MCF 10A (cell line): ENCODE measurements around the gene PM20D2. TPM values are rescaled to one million over a fixed set of nuclear protein-coding genes. Genes with fewer than 3 reads are reported as not detected.

Experiments
- BruUV-seq: library from RNA; stranded (reverse); fragments of 400-500 nt; replicated peaks from 2 replicates; lab custom pipeline; 2021; lab: Mats Ljungman, UMichigan
- CTCF ChIA-PET: fragments of 300-600 bp; sonication (Branson Sonifier 250); formaldehyde crosslinking; extraction: SDS; loops from one replicate; lab custom pipeline; 2021; ENCODE audit warnings: antibody characterized with exemption, inconsistent platforms; lab: Yijun Ruan, JAX
- POLR2A ChIA-PET: fragments of 300-600, 350-650 bp; sonication (Branson Sonifier 250); formaldehyde crosslinking; extraction: SDS; loops from one replicate; lab custom pipeline; 2020; ENCODE audit warnings: antibody characterized with exemption, inconsistent platforms; lab: Yijun Ruan, JAX
- DNase-seq: peaks from one replicate; pipeline ENCODE4 v3.0.0-alpha.2; 2018; ENCODE audit not compliant: unreplicated experiment
- H3K27ac Mint-ChIP-seq: one replicate; pipeline ENCODE4 v1.8.0; 2022; ENCODE audit warnings: mild to moderate bottlenecking, low read depth, mixed read lengths; ENCODE audit not compliant: unreplicated experiment
- H3K27me3 Mint-ChIP-seq: one replicate; pipeline ENCODE4 v1.8.0; 2022; ENCODE audit warnings: mixed read lengths; ENCODE audit not compliant: insufficient read depth, unreplicated experiment
- H3K36me3 Mint-ChIP-seq: one replicate; pipeline ENCODE4 v1.8.0; 2022; ENCODE audit warnings: mild to moderate bottlenecking, moderate library complexity, mixed read lengths; ENCODE audit not compliant: insufficient read depth, unreplicated experiment
- H3K4me1 Mint-ChIP-seq: one replicate; pipeline ENCODE4 v1.8.0; 2022; ENCODE audit warnings: mixed read lengths; ENCODE audit not compliant: insufficient read depth, unreplicated experiment
- H3K4me3 Mint-ChIP-seq: one replicate; pipeline ENCODE4 v1.8.0; 2022; ENCODE audit warnings: mild to moderate bottlenecking, moderate library complexity, mixed read lengths; ENCODE audit not compliant: unreplicated experiment
- H3K9me3 Mint-ChIP-seq: one replicate; pipeline ENCODE4 v1.8.0; 2022; ENCODE audit warnings: mixed read lengths; ENCODE audit not compliant: unreplicated experiment
- intact Hi-C: fragments of 100-400 bp; cut with micrococcal nuclease; formaldehyde crosslinking; loops from 2 replicates; pipeline ENCODE4 v1.14.1; 2022
- total RNA-seq: library from RNA; stranded (reverse); gene quantifications from 2 replicates; pipeline ENCODE4 v1.2.3, GENCODE V29; 2022
- TF ChIP-seq, protein P1 (sequence below): fragments of 200-600 bp; IDR thresholded peaks from one replicate; pipeline ENCODE4 v1.8.0; 2022; ENCODE audit warnings: antibody characterized with exemption, mild to moderate bottlenecking; ENCODE audit not compliant: unreplicated experiment

PM20D2 gene
- total RNA-seq, 1 experiment from 2014 or later, result 11.9 TPM

DNA sequence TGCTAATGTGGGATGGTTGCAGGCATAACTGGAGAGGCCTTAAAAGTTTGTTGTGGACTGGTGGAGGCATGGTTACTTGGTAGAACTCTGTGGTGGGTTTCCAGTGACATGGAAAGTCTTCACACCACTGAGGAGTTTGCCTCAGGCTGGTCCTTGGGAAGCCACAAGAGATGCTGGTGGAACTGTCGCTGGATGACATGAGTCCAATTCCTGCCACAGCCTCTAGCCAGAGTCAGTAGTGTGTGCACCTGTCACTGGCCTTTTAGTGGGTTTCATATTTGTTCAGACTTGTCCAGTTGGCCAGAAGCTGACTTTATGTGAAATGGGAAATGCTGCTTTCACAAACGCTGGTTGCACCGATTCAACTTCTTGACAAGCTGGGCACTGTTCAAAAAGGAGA lies 14.3 kb upstream of the PM20D2 start:
- no TSS peak for BruUV-seq
- no peak for DNase-seq
- Mint-ChIP-seq H3K27ac (no peak overlapping the region), H3K4me1 (no peaks in the 10 kb centered on the region), H3K36me3 (no peaks in the 10 kb centered on the region), H3K27me3 (no peaks in the 10 kb centered on the region), H3K4me3 (no peak overlapping the region), H3K9me3 (peaks cover 7% of the 10 kb centered on the region)
- TF ChIP-seq, protein P1, sequence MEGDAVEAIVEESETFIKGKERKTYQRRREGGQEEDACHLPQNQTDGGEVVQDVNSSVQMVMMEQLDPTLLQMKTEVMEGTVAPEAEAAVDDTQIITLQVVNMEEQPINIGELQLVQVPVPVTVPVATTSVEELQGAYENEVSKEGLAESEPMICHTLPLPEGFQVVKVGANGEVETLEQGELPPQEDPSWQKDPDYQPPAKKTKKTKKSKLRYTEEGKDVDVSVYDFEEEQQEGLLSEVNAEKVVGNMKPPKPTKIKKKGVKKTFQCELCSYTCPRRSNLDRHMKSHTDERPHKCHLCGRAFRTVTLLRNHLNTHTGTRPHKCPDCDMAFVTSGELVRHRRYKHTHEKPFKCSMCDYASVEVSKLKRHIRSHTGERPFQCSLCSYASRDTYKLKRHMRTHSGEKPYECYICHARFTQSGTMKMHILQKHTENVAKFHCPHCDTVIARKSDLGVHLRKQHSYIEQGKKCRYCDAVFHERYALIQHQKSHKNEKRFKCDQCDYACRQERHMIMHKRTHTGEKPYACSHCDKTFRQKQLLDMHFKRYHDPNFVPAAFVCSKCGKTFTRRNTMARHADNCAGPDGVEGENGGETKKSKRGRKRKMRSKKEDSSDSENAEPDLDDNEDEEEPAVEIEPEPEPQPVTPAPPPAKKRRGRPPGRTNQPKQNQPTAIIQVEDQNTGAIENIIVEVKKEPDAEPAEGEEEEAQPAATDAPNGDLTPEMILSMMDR, result no peak
- ChIA-PET POLR2A (interaction anchor here (0.7 to 1.0 kb wide), 2 partner anchors 14 to 49 kb away, joined by 3 to 5 read pairs; partner anchors contain the start of gene PM20D2), CTCF (no interaction called here)
- intact Hi-C loops, result no loop called here

DNA sequence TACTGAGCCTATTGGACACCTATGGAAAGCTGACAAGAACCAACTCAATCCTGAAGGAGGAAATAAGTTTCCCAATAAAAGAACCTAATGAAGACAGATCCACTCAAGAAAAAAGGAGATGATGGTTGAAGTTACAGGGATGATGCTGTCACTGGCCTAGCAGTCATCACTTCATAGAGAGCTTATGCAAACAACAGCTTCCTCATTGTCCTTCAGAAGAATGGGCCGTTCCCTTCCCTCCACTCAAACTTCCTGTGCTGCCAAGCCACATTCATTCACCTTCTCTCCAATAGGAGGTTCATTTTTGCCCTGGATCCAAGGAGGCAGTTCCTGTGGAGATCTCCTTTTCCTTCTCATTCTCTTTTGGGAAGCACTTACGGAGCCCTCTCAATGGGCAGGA lies 13.8 kb upstream of the PM20D2 start:
- Mint-ChIP-seq H3K36me3 (no peaks in the 10 kb centered on the region), H3K4me1 (no peaks in the 10 kb centered on the region), H3K9me3 (peaks cover 7% of the 10 kb centered on the region), H3K27ac (no peak overlapping the region), H3K4me3 (no peak overlapping the region), H3K27me3 (no peaks in the 10 kb centered on the region)
- DNase-seq, result no peak
- no TSS peak for BruUV-seq
- ChIA-PET POLR2A (no interaction called here), CTCF (no interaction called here)
- intact Hi-C loops, result no loop called here
- TF ChIP-seq, protein P1, result no peak

DNA sequence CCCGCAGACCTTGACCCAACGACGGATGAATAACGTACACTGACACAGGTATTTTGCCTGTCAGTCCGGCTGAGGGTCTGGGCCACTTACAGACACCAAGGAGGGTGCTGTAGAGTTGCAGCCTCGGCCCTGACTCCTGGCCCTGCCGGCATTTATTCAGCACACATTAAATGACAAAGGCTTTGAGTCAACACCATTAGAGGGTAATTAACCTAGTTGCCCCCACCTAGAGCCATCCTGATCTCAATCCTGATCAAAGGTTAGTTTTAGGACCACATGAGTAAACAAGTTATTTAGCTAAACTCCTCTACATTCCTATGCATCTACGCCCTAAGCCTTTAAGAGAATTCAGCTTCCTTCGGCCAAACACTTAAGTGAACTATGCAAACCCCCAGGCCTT lies 11.9 kb upstream of the PM20D2 start:
- no TSS peak for BruUV-seq
- CTCF ChIA-PET, result interaction anchor here (0.6 to 1.4 kb wide), 4 partner anchors 11 to 1186 kb away, joined by 3 to 6 read pairs (median 4); no protein-coding TSS in a partner anchor
- intact Hi-C loops, result no loop called here
- DNase-seq, result no peak
- Mint-ChIP-seq H3K9me3 (no peaks in the 10 kb centered on the region), H3K27ac (no peak overlapping the region), H3K36me3 (no peaks in the 10 kb centered on the region), H3K27me3 (no peaks in the 10 kb centered on the region), H3K4me3 (no peak overlapping the region), H3K4me1 (no peaks in the 10 kb centered on the region)
- POLR2A ChIA-PET, result interaction anchor here (0.8 to 1.1 kb wide), 2 partner anchors 11 to 12 kb away, joined by 5 to 6 read pairs; partner anchors contain the start of gene PM20D2
- TF ChIP-seq, protein P1, result no peak

DNA sequence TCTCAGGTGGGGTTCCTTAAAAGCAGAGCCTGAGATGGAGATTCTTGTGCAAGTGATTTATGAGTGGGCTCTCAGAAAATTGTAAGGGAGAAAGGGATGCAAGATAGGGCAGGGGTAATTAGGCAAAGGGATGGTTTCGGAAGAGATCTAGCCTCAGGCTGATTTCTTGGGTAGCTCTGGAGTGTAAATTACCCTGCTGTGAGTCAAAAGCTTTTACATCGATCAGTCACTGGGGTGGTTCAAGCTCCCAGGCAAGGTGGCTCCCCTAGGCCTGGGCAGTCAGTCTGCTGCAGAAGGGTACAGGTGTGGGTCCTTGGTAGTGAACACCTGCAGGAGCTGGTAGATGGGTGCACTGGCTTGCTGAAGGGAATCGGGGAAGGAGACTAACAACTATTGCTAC lies 11.1 kb upstream of the PM20D2 start:
- intact Hi-C loops, result no loop called here
- DNase-seq, result no peak
- ChIA-PET POLR2A (interaction anchor here (0.6 to 1.0 kb wide), 3 partner anchors 10 to 362 kb away, joined by 3 to 4 read pairs (median 4); no protein-coding TSS in a partner anchor), CTCF (interaction anchor here (0.5 to 1.4 kb wide), 4 partner anchors 12 to 1187 kb away, joined by 3 to 6 read pairs (median 4); no protein-coding TSS in a partner anchor)
- Mint-ChIP-seq H3K27me3 (no peaks in the 10 kb centered on the region), H3K4me1 (peaks cover 6% of the 10 kb centered on the region), H3K27ac (no peak overlapping the region), H3K9me3 (no peaks in the 10 kb centered on the region), H3K36me3 (no peaks in the 10 kb centered on the region), H3K4me3 (no peak overlapping the region)
- no TSS peak for BruUV-seq
- TF ChIP-seq, protein P1, result no peak
